ENCODE results near the gene TOX3.
A peak's percentile ranks its signal among the peaks of the same experiment; 100 is the strongest.

Gene TOX3

DNA sequence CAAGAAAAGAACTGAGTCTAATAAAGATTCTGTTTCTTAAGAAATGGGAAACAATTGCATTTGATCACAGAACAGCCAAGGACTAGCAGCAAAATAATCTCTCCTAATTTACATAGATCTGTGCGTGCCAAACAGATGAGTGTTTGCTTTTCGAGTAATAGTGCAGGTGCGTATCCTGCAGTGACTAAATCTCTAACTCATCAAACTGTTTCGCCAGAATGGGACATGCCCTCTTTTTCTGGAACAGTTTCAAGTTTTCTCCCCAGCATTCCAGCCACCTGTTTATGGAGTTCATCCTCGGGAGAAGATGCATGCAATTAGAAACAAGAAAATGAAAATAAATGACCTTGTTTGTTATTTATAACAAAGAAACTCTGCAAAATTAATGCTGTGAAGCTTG lies 5.7 kb upstream of the TOX3 start:
- ChIA-PET POLR2A (no interaction called here), CTCF (interaction anchor here (0.6 to 1.9 kb wide), 2 partner anchors 11 to 361 kb away, joined by 4 to 7 read pairs; no protein-coding TSS in a partner anchor)
- H3K9me3 ChIP-seq (ENCODE audit: control insufficient read depth, insufficient read depth, low read depth, low read length): no peaks in the 10 kb centered on the region
- TF ChIP-seq, protein P1, sequence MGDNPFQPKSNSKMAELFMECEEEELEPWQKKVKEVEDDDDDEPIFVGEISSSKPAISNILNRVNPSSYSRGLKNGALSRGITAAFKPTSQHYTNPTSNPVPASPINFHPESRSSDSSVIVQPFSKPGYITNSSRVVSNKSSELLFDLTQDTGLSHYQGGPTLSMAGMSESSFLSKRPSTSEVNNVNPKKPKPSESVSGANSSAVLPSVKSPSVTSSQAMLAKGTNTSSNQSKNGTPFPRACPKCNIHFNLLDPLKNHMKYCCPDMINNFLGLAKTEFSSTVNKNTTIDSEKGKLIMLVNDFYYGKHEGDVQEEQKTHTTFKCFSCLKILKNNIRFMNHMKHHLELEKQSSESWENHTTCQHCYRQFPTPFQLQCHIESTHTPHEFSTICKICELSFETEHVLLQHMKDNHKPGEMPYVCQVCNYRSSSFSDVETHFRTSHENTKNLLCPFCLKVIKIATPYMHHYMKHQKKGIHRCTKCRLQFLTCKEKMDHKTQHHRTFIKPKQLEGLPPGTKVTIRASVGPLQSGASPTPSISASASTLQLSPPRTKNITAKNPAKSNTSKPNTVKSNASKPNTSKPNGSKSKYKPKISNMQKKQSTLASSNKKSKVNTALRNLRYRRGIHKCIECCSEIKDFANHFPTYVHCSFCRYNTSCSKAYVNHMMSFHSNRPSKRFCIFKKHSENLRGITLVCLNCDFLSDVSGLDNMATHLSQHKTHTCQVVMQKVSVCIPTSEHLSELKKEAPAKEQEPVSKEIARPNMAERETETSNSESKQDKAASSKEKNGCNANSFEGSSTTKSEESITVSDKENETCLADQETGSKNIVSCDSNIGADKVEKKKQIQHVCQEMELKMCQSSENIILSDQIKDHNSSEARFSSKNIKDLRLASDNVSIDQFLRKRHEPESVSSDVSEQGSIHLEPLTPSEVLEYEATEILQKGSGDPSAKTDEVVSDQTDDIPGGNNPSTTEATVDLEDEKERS (tag by site-specific recombination; IDR thresholded peaks at IDR 0.05): no peak
- TF ChIP-seq, protein P2, sequence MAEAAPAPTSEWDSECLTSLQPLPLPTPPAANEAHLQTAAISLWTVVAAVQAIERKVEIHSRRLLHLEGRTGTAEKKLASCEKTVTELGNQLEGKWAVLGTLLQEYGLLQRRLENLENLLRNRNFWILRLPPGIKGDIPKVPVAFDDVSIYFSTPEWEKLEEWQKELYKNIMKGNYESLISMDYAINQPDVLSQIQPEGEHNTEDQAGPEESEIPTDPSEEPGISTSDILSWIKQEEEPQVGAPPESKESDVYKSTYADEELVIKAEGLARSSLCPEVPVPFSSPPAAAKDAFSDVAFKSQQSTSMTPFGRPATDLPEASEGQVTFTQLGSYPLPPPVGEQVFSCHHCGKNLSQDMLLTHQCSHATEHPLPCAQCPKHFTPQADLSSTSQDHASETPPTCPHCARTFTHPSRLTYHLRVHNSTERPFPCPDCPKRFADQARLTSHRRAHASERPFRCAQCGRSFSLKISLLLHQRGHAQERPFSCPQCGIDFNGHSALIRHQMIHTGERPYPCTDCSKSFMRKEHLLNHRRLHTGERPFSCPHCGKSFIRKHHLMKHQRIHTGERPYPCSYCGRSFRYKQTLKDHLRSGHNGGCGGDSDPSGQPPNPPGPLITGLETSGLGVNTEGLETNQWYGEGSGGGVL (tag by site-specific recombination; IDR thresholded peaks at IDR 0.05): no peak
- 0 out of 2 replicates have a peak, but pooled peaks have one; percentile 20 for TF ChIP-seq KLF16 (tag by site-specific recombination; IDR thresholded peaks at IDR 0.05)
- TF ChIP-seq, protein P3, sequence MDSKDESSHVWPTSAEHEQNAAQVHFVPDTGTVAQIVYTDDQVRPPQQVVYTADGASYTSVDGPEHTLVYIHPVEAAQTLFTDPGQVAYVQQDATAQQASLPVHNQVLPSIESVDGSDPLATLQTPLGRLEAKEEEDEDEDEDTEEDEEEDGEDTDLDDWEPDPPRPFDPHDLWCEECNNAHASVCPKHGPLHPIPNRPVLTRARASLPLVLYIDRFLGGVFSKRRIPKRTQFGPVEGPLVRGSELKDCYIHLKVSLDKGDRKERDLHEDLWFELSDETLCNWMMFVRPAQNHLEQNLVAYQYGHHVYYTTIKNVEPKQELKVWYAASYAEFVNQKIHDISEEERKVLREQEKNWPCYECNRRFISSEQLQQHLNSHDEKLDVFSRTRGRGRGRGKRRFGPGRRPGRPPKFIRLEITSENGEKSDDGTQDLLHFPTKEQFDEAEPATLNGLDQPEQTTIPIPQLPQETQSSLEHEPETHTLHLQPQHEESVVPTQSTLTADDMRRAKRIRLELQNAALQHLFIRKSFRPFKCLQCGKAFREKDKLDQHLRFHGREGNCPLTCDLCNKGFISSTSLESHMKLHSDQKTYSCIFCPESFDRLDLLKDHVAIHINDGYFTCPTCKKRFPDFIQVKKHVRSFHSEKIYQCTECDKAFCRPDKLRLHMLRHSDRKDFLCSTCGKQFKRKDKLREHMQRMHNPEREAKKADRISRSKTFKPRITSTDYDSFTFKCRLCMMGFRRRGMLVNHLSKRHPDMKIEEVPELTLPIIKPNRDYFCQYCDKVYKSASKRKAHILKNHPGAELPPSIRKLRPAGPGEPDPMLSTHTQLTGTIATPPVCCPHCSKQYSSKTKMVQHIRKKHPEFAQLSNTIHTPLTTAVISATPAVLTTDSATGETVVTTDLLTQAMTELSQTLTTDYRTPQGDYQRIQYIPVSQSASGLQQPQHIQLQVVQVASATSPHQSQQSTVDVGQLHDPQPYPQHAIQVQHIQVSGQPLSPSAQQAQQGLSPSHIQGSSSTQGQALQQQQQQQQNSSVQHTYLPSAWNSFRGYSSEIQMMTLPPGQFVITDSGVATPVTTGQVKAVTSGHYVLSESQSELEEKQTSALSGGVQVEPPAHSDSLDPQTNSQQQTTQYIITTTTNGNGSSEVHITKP (tag by site-specific recombination; IDR thresholded peaks at IDR 0.05): peak; percentile 60
- no peak for TF ChIP-seq ZBTB7A (tag by site-specific recombination; IDR thresholded peaks at IDR 0.05; ENCODE audit: low read depth)
- TF ChIP-seq, protein P4, sequence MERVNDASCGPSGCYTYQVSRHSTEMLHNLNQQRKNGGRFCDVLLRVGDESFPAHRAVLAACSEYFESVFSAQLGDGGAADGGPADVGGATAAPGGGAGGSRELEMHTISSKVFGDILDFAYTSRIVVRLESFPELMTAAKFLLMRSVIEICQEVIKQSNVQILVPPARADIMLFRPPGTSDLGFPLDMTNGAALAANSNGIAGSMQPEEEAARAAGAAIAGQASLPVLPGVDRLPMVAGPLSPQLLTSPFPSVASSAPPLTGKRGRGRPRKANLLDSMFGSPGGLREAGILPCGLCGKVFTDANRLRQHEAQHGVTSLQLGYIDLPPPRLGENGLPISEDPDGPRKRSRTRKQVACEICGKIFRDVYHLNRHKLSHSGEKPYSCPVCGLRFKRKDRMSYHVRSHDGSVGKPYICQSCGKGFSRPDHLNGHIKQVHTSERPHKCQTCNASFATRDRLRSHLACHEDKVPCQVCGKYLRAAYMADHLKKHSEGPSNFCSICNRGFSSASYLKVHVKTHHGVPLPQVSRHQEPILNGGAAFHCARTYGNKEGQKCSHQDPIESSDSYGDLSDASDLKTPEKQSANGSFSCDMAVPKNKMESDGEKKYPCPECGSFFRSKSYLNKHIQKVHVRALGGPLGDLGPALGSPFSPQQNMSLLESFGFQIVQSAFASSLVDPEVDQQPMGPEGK (tag by site-specific recombination; IDR thresholded peaks at IDR 0.05): no peak
- TF ChIP-seq ZNF473 (tag by site-specific recombination; IDR thresholded peaks at IDR 0.05): no peak
- TF ChIP-seq ZNF677 (tag by site-specific recombination; IDR thresholded peaks at IDR 0.05): no peak
- TF ChIP-seq IKZF3 (tag by site-specific recombination; IDR thresholded peaks at IDR 0.05): peak; percentile 42; the same call in 1 of the 2 replicates
- no peak for TF ChIP-seq ZBTB8A (tag by site-specific recombination; IDR thresholded peaks at IDR 0.05)
- TF ChIP-seq PRDM1 (tag by site-specific recombination; IDR thresholded peaks at IDR 0.05): peak; percentile 46; the same call in 1 of the 2 replicates
- TF ChIP-seq, protein P5, sequence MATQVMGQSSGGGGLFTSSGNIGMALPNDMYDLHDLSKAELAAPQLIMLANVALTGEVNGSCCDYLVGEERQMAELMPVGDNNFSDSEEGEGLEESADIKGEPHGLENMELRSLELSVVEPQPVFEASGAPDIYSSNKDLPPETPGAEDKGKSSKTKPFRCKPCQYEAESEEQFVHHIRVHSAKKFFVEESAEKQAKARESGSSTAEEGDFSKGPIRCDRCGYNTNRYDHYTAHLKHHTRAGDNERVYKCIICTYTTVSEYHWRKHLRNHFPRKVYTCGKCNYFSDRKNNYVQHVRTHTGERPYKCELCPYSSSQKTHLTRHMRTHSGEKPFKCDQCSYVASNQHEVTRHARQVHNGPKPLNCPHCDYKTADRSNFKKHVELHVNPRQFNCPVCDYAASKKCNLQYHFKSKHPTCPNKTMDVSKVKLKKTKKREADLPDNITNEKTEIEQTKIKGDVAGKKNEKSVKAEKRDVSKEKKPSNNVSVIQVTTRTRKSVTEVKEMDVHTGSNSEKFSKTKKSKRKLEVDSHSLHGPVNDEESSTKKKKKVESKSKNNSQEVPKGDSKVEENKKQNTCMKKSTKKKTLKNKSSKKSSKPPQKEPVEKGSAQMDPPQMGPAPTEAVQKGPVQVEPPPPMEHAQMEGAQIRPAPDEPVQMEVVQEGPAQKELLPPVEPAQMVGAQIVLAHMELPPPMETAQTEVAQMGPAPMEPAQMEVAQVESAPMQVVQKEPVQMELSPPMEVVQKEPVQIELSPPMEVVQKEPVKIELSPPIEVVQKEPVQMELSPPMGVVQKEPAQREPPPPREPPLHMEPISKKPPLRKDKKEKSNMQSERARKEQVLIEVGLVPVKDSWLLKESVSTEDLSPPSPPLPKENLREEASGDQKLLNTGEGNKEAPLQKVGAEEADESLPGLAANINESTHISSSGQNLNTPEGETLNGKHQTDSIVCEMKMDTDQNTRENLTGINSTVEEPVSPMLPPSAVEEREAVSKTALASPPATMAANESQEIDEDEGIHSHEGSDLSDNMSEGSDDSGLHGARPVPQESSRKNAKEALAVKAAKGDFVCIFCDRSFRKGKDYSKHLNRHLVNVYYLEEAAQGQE (tag by site-specific recombination; IDR thresholded peaks at IDR 0.05): no peak
- 0 out of 2 replicates have a peak, but pooled peaks have one; percentile 60 for TF ChIP-seq ZNF843 (tag by site-specific recombination; IDR thresholded peaks at IDR 0.05)
- TF ChIP-seq, protein P6, sequence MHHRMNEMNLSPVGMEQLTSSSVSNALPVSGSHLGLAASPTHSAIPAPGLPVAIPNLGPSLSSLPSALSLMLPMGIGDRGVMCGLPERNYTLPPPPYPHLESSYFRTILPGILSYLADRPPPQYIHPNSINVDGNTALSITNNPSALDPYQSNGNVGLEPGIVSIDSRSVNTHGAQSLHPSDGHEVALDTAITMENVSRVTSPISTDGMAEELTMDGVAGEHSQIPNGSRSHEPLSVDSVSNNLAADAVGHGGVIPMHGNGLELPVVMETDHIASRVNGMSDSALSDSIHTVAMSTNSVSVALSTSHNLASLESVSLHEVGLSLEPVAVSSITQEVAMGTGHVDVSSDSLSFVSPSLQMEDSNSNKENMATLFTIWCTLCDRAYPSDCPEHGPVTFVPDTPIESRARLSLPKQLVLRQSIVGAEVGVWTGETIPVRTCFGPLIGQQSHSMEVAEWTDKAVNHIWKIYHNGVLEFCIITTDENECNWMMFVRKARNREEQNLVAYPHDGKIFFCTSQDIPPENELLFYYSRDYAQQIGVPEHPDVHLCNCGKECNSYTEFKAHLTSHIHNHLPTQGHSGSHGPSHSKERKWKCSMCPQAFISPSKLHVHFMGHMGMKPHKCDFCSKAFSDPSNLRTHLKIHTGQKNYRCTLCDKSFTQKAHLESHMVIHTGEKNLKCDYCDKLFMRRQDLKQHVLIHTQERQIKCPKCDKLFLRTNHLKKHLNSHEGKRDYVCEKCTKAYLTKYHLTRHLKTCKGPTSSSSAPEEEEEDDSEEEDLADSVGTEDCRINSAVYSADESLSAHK (tag by site-specific recombination; IDR thresholded peaks at IDR 0.05): peak; percentile 96
- no peak for TF ChIP-seq ZNF544 (tag by site-specific recombination; IDR thresholded peaks at IDR 0.05)
- TF ChIP-seq, protein P7, sequence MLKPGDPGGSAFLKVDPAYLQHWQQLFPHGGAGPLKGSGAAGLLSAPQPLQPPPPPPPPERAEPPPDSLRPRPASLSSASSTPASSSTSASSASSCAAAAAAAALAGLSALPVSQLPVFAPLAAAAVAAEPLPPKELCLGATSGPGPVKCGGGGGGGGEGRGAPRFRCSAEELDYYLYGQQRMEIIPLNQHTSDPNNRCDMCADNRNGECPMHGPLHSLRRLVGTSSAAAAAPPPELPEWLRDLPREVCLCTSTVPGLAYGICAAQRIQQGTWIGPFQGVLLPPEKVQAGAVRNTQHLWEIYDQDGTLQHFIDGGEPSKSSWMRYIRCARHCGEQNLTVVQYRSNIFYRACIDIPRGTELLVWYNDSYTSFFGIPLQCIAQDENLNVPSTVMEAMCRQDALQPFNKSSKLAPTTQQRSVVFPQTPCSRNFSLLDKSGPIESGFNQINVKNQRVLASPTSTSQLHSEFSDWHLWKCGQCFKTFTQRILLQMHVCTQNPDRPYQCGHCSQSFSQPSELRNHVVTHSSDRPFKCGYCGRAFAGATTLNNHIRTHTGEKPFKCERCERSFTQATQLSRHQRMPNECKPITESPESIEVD (tag by site-specific recombination; IDR thresholded peaks at IDR 0.05): peak; percentile 59
- no peak for TF ChIP-seq ZNF777 (tag by site-specific recombination; IDR thresholded peaks at IDR 0.05; ENCODE audit: borderline replicate concordance)
- TF ChIP-seq ZNF335 (tag by site-specific recombination; conservative IDR thresholded peaks at IDR 0.05): no peak
- TF ChIP-seq SP7 (tag by site-specific recombination; IDR thresholded peaks at IDR 0.05): peak; percentile 29; the same call in 1 of the 2 replicates
- H3K27ac ChIP-seq (ENCODE audit: extremely low read depth, low read depth, low read length): no peak overlapping the region
- no peak overlapping the region for H3K4me3 ChIP-seq (ENCODE audit: low read depth, low read length)
- no peaks in the 10 kb centered on the region for H3K36me3 ChIP-seq (ENCODE audit: control insufficient read depth in 2 of 2, insufficient read depth in 1 of 2, low read length in 2 of 2)
- H3K4me1 ChIP-seq (ENCODE audit: control insufficient read depth, insufficient read depth, low read length): peaks cover 21% of the 10 kb centered on the region

Data from HEK293 (cell line).